SK-N-SH treated with all-trans-retinoic acid at 6 μM for 48 hours (cell line): Measurements from ENCODE around the gene COX14.

Source experiments
- ATAC-seq: fragments of 200-7000 bp; cut with Tn5 transposase; 3 replicates; pipeline ENCODE4 v1.9.1; 2020; ENCODE audit warnings: mild to moderate bottlenecking, moderate library complexity
- ARNTL ChIP-seq: fragments of 450-650 bp; formaldehyde crosslinking; IDR thresholded peaks from 2 replicates; pipeline ENCODE4 v1.5.0; 2020; ENCODE audit warnings: low read depth, mild to moderate bottlenecking, moderate library complexity, borderline replicate concordance
- BACH2 ChIP-seq: fragments of 250-450 bp; sonication (Bioruptor Pico); IDR thresholded peaks from 2 replicates; pipeline ENCODE4 v1.9.0; 2021; ENCODE audit warnings: mild to moderate bottlenecking, borderline replicate concordance
- CREB5 ChIP-seq: fragments of 250-450 bp; sonication (Bioruptor Pico); IDR thresholded peaks from 2 replicates; pipeline ENCODE4 v1.5.1; 2020; ENCODE audit warnings: low read depth, mild to moderate bottlenecking, moderate library complexity
- CSDC2 ChIP-seq: fragments of 250-450 bp; sonication (Bioruptor Pico); IDR thresholded peaks from 2 replicates; pipeline ENCODE4 v1.5.0; 2020; ENCODE audit warnings: mild to moderate bottlenecking, moderate library complexity
- ESRRG ChIP-seq: fragments of 250-450 bp; sonication (Bioruptor Pico); IDR thresholded peaks from 2 replicates; pipeline ENCODE4 v1.6.1; 2021; ENCODE audit warnings: mild to moderate bottlenecking
- GLIS3 ChIP-seq: fragments of 250-450 bp; sonication (Bioruptor Pico); IDR thresholded peaks from 2 replicates; pipeline ENCODE4 v1.5.0; 2020; ENCODE audit warnings: mild to moderate bottlenecking, moderate library complexity
- ISL1 ChIP-seq: fragments of 250-450 bp; sonication (Bioruptor Pico); IDR thresholded peaks from 2 replicates; pipeline ENCODE4 v2.1.2; 2022; ENCODE audit warnings: mild to moderate bottlenecking, moderate library complexity
- OSR1 ChIP-seq: fragments of 250-450 bp; sonication (Bioruptor Pico); IDR thresholded peaks from 2 replicates; pipeline ENCODE4 v1.8.0; 2022; ENCODE audit warnings: moderate library complexity, mild to moderate bottlenecking, inconsistent platforms
- PATZ1 ChIP-seq: fragments of 250-450 bp; sonication (Bioruptor Pico); IDR thresholded peaks from 2 replicates; pipeline ENCODE4 v1.8.0; 2020; ENCODE audit warnings: mild to moderate bottlenecking, moderate library complexity, borderline replicate concordance
- POU6F1 ChIP-seq: fragments of 250-450 bp; sonication (Bioruptor Pico); IDR thresholded peaks from 2 replicates; pipeline ENCODE4 v1.8.0; 2021; ENCODE audit warnings: low read depth, mild to moderate bottlenecking, moderate library complexity, borderline replicate concordance
- PPARA ChIP-seq: fragments of 250-450 bp; sonication (Bioruptor Pico); IDR thresholded peaks from 2 replicates; pipeline ENCODE4 v1.5.0; 2020; ENCODE audit warnings: mild to moderate bottlenecking, borderline replicate concordance
- RARB ChIP-seq: fragments of 250-450 bp; sonication (Bioruptor Pico); IDR thresholded peaks from 2 replicates; pipeline ENCODE4 v1.8.0; 2021; ENCODE audit warnings: mild to moderate bottlenecking, moderate library complexity
- TOX ChIP-seq: fragments of 250-450 bp; sonication (Bioruptor Pico); IDR thresholded peaks from 2 replicates; pipeline ENCODE4 v1.8.0; 2021; ENCODE audit warnings: mild to moderate bottlenecking, moderate library complexity, borderline replicate concordance
- TSHZ2 ChIP-seq: fragments of 250-450 bp; sonication (Bioruptor Pico); IDR thresholded peaks from 2 replicates; pipeline ENCODE4 v1.5.0; 2020; ENCODE audit warnings: mild to moderate bottlenecking, moderate library complexity
- ZC3H10 ChIP-seq: fragments of 250-450 bp; sonication (Bioruptor Pico); IDR thresholded peaks from 2 replicates; pipeline ENCODE4 v1.5.1; 2021; ENCODE audit warnings: mild to moderate bottlenecking, moderate library complexity
- ZFP3 ChIP-seq: fragments of 250-450 bp; sonication (Bioruptor Pico); IDR thresholded peaks from 2 replicates; pipeline ENCODE4 v1.5.0; 2020; ENCODE audit warnings: mild to moderate bottlenecking, moderate library complexity
- ZFP30 ChIP-seq: fragments of 450-650 bp; formaldehyde crosslinking; IDR thresholded peaks from 2 replicates; pipeline ENCODE4 v1.5.0; 2022; ENCODE audit warnings: mild to moderate bottlenecking, moderate library complexity
- ZNF565 ChIP-seq: fragments of 450-650 bp; formaldehyde crosslinking; conservative IDR thresholded peaks from 2 replicates; pipeline ENCODE4 v1.5.0; 2020; ENCODE audit warnings: low read depth, mild to moderate bottlenecking, moderate library complexity
- ZNF70 ChIP-seq: fragments of 450-650 bp; formaldehyde crosslinking; IDR thresholded peaks from 2 replicates; pipeline ENCODE4 v1.5.0; 2020; ENCODE audit warnings: mild to moderate bottlenecking, moderate library complexity
- ZNF8 ChIP-seq: fragments of 450-650 bp; formaldehyde crosslinking; IDR thresholded peaks from 2 replicates; pipeline ENCODE4 v1.5.0; 2020; ENCODE audit warnings: mild to moderate bottlenecking, moderate library complexity

Gene COX14

GRCh38 chr12:50103351-50103750 is 8.7 kb upstream of the COX14 start (continued):
- no peak for TF ChIP-seq TSHZ2 (CRISPR knock-in tag)

- ATAC-seq: peak; percentile 72
Observed at GRCh38 chr12:50103767-50104321, 8.2 kb upstream of the COX14 start, which contains the start of gene GPD1. GPD1 (plus strand) TSS chr12:50104008; CDS start chr12:50104051, 43 bp downstream.

GRCh38 chr12:50104417-50105366 is 7.3 kb upstream of the COX14 start:
- TF ChIP-seq GLIS3 (CRISPR knock-in tag) (no peak), ZFP30 (CRISPR knock-in tag) (no peak), ESRRG (CRISPR knock-in tag) (no peak), PATZ1 (CRISPR knock-in tag) (no peak), ZNF70 (CRISPR knock-in tag) (no peak), ZNF565 (CRISPR knock-in tag) (no peak), CSDC2 (CRISPR knock-in tag) (no peak), ZC3H10 (no peak), TOX (CRISPR knock-in tag) (no peak), POU6F1 (CRISPR knock-in tag) (no peak), ARNTL (CRISPR knock-in tag) (no peak), ZFP3 (no peak), TSHZ2 (CRISPR knock-in tag) (no peak), CREB5 (no peak), ZNF8 (CRISPR knock-in tag) (no peak), ISL1 (CRISPR knock-in tag) (no peak), RARB (CRISPR knock-in tag) (no peak), BACH2 (CRISPR knock-in tag) (no peak)
- no peak for ATAC-seq

More at GRCh38 chr12:50103767-50104321, 8.2 kb upstream of the COX14 start, which contains the start of gene GPD1:
- no peak for TF ChIP-seq ZFP30 (CRISPR knock-in tag)
- no peak for TF ChIP-seq PPARA (CRISPR knock-in tag)
- TF ChIP-seq TOX (CRISPR knock-in tag): no peak
- TF ChIP-seq ARNTL (CRISPR knock-in tag): no peak
- no peak for TF ChIP-seq ZC3H10
- TF ChIP-seq PATZ1 (CRISPR knock-in tag): no peak
- no peak for TF ChIP-seq OSR1 (CRISPR knock-in tag)
- no peak for TF ChIP-seq ESRRG (CRISPR knock-in tag)
